GM11168 (cell line): ENCODE measurements around the gene CFTR.

Source experiments
- in situ Hi-C: fragments of 300-500 bp; cut with MboI; formaldehyde crosslinking; loops from one replicate; pipeline ENCODE4 v1.12.0; 2022; ENCODE audit warnings: low sequenced_read_pairs; ENCODE audit not compliant: unreplicated experiment

CFTR gene

DNA sequence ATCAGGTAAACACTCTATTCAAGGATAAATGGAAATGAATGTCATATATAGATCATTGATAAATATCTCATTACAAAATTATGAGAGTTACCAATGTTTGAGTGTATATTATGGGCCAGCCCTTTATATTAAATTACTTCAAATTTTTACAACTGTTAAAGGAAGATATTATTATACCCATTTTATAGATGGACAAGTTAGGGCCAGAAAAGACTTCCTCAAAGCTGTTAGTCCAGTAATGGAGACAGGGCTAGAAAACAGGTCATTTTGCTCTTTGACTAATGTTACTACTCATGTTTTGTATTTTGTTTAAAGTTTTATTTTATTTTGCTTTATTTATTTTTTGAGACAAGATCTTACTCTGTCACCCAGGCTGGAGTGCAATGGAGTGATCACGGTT, 101.6 kb downstream of the CFTR start:
- in situ Hi-C loops = no loop called here

DNA sequence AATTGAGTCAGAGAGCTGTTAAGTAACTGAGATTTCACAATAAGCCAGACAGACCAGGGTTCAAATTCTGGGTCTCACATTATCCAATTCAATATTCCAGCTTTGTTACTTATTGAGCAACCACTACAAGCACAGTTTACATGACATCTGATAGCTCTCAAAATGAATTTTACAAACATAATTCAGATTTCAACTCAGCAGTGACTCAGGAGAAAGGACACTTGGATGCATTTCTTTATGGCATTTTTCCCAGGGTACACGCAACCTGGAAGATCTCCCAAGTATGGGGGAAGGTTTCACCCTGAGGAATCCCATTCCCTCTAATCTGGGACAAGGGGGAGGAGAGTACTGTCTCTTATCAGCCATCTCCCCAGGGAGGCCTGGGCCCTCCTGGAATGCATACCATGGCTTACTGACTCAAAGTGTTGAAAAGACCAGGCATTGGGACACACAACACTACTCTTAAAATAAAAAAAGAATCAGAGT, 102.4 kb downstream of the CFTR start:
- in situ Hi-C loops = no loop called here

DNA sequence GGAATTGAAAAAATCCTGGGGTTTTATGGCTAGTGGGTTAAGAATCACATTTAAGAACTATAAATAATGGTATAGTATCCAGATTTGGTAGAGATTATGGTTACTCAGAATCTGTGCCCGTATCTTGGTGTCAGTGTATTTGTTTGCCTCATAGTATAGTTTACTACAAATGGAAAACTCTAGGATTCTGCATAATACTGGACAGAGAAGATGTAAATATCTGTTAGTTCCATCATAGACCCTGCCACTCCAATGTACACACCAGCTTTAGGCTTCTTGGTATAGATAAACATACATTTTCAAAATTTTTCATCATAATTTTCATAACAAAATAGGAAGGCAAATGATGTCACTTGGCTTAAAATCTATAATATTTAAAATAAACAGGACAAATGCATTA, 108.1 kb downstream of the CFTR start:
- in situ Hi-C loops = no loop called here

DNA sequence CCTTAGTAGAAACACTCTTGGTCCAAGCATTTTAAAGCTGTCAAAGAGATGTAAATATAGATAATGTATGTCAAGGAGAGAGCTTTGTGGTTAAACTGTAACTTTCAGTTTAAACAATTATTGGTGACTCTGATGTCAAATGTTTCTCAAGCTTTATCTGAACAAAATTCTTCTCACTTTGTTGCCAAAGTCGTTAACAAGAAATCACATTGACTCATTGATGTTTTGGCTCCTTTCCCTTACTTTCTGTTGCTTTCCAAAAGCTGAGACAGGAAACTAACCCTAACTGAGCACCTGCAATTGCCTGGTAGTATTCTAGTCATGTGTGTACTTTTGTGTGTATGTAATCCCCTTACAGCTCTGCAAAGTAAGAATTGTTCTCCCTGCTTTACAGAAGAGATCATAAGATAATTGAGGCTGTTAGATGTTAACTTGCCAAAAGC, 108.5 kb downstream of the CFTR start:
- in situ Hi-C loops = no loop called here

DNA sequence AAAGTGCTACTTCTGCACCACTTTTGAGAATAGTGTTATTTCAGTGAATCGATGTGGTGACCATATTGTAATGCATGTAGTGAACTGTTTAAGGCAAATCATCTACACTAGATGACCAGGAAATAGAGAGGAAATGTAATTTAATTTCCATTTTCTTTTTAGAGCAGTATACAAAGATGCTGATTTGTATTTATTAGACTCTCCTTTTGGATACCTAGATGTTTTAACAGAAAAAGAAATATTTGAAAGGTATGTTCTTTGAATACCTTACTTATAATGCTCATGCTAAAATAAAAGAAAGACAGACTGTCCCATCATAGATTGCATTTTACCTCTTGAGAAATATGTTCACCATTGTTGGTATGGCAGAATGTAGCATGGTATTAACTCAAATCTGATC, 110.4 kb downstream of the CFTR start:
- in situ Hi-C loops = no loop called here

DNA sequence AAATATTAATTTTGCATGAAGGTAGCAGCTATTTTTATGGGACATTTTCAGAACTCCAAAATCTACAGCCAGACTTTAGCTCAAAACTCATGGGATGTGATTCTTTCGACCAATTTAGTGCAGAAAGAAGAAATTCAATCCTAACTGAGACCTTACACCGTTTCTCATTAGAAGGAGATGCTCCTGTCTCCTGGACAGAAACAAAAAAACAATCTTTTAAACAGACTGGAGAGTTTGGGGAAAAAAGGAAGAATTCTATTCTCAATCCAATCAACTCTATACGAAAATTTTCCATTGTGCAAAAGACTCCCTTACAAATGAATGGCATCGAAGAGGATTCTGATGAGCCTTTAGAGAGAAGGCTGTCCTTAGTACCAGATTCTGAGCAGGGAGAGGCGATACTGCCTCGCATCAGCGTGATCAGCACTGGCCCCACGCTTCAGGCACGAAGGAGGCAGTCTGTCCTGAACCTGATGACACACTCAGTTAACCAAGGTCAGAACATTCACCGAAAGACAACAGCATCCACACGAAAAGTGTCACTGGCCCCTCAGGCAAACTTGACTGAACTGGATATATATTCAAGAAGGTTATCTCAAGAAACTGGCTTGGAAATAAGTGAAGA, 112.3 kb downstream of the CFTR start:
- in situ Hi-C loops = no loop called here

DNA sequence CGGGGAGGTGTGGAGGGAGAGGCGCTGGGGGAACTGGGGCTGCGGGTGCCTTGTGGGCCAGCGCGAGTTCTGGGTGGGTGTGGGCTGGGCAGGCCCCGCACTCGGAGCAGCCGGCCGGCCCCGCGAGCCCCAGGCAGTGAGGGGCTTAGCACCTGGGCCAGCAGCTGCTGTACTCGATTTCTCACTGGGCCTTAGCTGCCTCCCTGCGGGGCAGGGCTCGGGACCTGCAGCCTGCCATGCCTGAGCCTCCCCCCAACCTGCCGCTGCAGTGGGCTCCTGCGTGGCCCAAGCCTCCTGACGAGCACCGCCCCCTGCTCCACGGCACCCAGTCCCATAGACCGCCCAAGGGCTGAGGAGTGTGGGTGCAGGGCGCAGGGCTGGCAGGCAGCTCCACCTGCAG, 116.3 kb downstream of the CFTR start:
- in situ Hi-C loops = no loop called here

DNA sequence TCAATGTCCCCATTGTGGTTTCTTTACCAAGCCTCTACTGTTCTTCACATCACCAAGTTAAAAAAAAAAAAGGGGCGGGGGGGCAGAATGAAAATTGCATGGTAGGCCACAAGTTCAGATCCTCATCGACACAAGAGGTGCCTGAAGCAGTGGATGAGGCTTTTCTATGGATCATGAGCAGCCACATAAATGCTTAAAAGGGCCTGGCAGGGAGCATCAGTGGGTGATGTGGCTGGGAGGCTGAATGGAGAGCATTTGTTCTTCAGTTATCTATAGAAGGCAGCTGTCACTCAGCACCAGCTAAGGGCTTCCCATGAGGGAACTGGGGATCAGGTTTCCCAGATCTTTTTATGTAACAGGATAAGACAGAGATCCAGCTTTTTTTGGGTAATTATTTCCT, 117.9 kb downstream of the CFTR start:
- in situ Hi-C loops = no loop called here

DNA sequence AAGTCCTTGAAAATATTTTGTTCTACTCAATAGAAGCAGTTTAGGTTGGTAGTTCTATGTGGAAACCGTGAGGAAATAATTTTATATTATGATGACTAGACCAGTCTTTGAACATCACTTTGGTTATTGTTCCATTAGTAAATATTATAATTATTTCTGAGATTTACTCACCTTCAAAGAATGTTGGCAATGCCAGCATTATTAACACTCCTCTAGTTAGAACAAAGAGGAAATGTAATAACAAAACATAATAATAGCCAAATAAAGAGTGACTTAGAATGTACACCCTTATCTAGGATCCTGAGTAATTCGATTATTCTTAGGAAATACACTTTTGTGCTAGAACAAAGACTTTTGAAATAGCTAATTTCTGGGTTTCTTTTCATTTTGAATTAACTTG, 121.1 kb downstream of the CFTR start:
- in situ Hi-C loops = no loop called here

DNA sequence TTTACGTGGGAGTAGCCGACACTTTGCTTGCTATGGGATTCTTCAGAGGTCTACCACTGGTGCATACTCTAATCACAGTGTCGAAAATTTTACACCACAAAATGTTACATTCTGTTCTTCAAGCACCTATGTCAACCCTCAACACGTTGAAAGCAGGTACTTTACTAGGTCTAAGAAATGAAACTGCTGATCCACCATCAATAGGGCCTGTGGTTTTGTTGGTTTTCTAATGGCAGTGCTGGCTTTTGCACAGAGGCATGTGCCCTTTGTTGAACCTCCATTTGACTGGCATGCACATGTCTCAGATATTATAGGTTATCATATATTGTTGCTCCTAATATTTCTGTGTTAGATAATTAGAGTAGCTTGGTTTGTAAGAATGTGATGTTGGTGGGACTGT, 123.8 kb downstream of the CFTR start:
- in situ Hi-C loops = no loop called here

DNA sequence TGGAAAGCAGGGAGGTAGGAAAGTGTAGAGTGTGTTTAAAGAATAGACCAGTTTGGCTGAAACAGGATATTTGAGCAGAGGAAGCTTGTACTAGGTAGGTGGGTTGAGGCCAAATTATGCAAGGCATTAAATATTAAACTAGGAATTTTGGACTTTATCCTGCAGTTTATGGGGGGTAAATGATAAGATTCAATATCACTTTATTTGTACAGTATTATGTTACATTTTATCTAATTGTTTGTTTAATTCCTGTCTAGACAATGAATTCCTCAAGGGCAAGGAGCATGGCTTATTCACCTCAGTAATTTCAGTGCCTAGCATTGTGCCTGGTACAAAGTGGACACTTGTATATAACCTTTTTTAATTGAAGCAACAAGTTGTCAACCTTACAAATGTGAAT, 125.9 kb downstream of the CFTR start:
- in situ Hi-C loops = no loop called here

DNA sequence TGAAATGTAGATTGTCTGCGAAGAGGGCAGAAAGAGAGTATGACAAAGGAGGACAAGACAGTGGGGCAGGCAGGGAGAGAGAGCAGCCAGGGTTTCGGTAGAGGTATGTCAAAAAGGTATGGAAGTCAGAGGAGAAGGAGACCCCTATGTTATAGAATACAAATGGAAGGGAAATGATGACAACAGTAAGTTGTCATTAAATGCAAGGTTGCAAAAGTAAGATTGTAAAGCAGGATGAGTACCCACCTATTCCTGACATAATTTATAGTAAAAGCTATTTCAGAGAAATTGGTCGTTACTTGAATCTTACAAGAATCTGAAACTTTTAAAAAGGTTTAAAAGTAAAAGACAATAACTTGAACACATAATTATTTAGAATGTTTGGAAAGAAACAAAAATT, 126.3 kb downstream of the CFTR start:
- in situ Hi-C loops = no loop called here

DNA sequence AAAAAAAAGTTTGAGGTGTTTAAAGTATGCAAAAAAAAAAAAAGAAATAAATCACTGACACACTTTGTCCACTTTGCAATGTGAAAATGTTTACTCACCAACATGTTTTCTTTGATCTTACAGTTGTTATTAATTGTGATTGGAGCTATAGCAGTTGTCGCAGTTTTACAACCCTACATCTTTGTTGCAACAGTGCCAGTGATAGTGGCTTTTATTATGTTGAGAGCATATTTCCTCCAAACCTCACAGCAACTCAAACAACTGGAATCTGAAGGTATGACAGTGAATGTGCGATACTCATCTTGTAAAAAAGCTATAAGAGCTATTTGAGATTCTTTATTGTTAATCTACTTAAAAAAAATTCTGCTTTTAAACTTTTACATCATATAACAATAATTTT, 130.6 kb downstream of the CFTR start:
- in situ Hi-C loops = no loop called here

DNA sequence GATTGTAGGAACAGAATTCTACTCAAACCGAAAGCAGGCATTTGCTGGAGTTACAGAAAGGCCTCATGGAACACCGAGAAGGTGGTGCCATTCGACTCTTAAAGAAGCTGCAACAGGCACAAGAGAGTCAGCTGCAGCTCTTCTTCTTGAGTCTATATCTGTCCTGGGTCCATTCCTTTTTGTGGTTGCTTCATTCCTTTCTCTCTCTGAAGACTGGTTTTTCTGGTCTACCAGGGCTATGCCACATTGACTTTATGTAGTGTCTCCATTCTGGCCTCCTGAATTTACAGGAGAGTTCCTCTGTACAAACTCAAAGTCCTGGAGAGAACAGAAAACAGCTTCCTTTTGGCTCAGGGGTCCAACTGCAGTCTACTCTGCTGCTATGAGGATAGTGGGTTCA, 132.8 kb downstream of the CFTR start:
- in situ Hi-C loops = no loop called here

DNA sequence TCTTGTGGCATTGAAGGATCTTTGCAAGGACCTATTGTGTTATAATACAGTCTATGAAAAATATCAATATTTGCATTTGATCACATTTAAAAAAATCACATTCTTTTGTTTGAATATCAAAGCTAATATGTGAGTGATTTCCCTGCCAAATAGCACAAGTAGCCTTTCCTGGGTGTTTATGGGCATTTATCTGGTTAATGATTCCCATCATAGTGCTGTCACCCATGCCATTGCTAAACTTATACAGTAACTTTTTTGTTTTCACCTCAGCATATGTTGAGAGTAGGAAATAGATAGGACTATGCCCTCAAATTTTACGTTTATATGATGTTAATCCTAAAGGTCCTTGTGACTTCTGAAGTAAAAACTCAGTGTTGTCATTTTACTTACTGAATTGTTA, 136.9 kb downstream of the CFTR start:
- in situ Hi-C loops = no loop called here

DNA sequence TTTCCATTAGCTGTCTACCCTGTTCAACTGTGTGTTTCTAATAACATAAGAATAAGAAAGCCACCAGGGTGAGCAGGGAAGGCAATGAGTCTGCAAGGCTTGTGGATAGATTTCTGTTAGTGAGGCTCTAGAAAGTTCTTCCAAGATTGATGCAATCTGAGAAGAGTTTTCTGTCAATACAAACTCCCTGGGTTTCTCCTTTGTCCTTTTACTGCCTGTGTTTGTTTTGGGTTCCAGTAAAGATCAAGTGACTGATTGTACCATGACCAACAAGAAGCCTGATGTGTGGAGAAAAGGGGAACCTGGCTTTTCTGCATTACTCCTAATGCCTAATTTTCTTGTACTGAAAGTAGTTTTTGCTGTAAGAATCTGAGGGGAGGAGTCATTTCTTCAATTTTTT, 139.9 kb downstream of the CFTR start:
- in situ Hi-C loops = no loop called here

DNA sequence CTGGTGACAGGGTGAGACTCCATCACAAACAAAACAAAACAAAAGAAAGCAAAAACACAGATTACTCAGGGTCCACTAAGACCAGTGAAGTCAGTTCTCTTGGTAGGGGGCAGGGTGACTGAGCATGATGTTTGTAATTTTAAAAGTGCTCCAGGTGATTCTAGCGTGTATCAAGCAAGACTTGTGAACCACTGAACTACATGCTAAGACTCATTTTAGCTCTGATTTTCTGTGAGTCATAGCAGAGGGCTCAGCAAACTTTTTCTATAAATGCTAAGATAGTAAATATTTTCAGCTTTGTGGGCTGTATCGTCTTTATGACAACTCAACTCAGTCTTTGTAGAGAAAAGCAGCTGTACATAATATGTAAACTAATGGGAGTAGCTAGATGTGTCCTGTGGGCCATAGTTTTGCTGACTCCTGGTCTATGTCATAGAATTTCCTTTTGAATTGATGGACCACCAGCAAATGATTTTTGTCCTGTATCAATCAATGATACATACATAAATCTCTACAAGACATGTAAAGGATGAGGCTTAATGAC, 141.3 kb downstream of the CFTR start:
- in situ Hi-C loops = no loop called here

DNA sequence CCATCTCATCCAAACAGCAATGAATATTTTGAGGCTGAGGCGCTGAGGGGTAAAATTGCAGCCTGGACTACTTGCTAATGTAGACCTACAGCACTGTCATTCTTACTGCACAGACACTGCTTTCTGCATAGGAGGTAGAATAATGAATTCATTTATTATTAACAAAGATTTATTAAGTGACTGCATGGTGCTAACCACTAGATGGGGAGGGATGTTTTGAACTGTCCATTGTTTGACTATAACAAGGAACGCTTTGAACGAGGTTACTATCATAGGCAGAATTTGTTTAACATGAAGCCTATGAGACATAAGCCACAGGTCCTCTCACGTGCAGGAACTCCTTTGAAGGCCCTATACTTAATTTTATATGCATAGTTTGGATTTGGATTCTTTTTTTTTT, 143.8 kb downstream of the CFTR start:
- in situ Hi-C loops = no loop called here

DNA sequence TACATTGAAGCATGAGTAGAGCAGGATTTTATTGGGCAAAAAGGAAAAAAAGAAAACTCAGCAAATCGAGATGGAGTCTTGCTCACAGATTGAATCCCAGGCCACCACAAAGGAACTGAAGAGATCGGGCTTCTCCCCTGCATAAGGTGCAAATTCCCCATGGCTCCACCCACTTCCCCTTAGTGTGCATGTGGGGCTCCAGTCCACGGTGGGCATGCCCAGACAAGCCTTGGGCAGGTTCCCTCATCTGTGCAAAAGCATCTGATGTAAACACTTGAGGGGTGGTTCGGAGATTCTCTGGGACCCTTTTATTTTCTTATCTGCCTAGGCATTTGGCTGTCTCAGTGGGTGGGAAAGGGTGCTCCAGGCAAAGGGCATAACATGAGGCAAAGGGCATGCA, 150.7 kb downstream of the CFTR start:
- in situ Hi-C loops = no loop called here

DNA sequence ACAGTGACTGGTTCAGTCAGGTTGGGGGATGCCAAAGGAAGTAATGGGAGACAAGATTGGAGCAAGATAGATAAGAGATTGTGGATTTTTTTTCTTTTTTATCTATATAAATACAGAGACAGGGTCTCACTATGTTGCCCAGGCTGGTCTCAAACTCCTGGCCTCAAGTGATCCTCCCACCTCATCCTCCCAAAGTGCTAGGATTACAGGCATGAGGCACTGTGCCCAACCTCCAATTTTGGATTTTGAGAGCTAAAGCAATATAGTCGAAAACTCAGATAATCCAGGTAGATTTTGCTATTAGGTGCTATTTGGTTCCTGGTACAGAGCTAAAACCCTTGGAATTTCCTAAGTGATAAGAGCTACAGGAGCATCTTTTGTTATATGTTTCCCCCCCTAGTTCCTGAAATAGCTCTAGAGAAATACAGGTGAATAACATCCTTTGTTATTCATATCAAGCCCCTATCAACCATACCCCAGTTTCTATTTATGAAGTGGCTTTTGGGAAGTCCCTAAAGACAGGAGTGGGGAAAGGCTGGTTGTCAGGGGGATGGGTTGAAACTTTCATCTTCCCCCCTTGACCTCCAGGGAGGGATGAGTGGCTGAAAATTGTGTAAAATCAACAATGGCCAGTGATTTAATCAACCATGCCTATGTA, 151.2 kb downstream of the CFTR start:
- in situ Hi-C loops = no loop called here

DNA sequence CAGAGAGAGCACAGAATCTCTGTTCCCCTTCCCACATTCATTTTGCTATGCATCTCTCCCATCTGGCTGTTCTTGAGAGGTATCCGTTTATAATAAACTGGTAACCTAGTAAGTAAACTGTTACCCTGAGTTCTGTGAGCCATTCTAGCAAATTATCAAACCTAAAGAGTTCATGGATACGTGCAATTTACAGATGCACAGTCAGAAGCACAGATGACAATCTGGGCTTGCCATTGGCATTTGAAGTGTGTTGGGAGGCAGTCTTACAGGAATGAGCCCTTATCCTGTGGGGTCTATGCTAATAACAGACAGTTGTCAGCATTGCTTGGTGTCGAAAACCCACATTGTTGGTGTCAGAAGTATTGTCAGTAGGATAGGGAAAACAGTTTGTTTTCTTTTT, 151.8 kb downstream of the CFTR start:
- in situ Hi-C loops = no loop called here

DNA sequence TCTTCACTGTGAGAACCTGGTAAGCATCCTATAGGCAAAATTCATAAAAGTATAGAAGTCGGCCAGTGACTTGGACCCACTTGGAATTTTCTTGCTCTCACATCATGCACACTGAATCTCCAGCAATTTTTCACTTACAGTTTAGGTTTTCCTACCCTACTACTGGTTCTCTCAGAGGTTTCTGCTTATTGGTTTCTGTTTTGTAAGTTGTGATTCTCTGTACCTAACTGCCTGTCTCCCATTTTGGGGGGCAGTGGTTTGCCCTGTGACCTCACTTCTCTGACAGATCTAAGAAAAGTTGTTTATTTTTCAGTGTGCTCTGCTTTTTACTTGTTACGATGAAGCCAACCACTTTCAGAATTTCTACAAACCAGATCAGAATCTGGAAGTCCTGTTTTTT, 158.1 kb downstream of the CFTR start:
- in situ Hi-C loops = no loop called here
